PFSK-1 (cell line): ENCODE measurements around the gene CFAP53.

Source experiments
- POLR2AphosphoS5 ChIP-seq: IDR thresholded peaks from 2 replicates; pipeline ENCODE4 v1.6.1; 2012; ENCODE audit warnings: low read depth, mild to moderate bottlenecking, control low read depth, low read length, moderate library complexity
- SIN3A ChIP-seq: IDR thresholded peaks from 2 replicates; pipeline ENCODE4 v1.6.1; 2012; ENCODE audit warnings: mild to moderate bottlenecking, low read length, moderate library complexity, borderline replicate concordance; ENCODE audit not compliant: insufficient read depth
- TAF1 ChIP-seq: IDR thresholded peaks from 2 replicates; pipeline ENCODE4 v1.6.1; 2012; ENCODE audit warnings: low read length, control low read depth, borderline replicate concordance; ENCODE audit not compliant: insufficient read depth
- TF ChIP-seq, protein P1 (sequence below), 2 experiments: IDR thresholded peaks; 2 replicates each; pipeline versions ENCODE4 v1.6.1 to v1.8.0; 2011 to 2012; ENCODE audit warnings: low read depth in 2 of 2, low read length in 2 of 2, control low read depth in 1 of 2, inconsistent platforms in 1 of 2, mild to moderate bottlenecking in 1 of 2, moderate library complexity in 1 of 2; ENCODE audit not compliant: insufficient read depth in 1 of 2

DNA sequence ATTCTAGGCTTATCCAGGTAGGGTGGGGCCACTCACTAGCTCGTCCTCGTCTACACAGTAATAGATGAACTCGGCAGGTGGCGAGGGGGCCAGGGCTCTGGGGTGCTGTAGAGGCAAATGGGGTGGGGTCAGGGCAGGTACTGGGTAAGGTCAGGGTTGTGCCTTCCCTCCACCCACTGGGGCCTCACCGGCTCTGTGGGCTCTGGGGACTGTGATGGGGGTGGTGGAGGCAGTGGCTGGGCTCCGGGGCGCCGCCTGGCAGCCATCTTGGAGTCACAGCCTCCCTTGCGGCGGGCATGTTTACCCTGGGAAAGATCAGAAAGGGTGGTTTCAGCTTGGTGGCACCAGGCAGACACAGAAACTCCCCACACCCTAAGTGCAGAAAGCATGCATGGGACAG is 8.6 kb upstream of the CFAP53 start:
- TF ChIP-seq POLR2AphosphoS5: no peak
- TF ChIP-seq, protein P1, sequence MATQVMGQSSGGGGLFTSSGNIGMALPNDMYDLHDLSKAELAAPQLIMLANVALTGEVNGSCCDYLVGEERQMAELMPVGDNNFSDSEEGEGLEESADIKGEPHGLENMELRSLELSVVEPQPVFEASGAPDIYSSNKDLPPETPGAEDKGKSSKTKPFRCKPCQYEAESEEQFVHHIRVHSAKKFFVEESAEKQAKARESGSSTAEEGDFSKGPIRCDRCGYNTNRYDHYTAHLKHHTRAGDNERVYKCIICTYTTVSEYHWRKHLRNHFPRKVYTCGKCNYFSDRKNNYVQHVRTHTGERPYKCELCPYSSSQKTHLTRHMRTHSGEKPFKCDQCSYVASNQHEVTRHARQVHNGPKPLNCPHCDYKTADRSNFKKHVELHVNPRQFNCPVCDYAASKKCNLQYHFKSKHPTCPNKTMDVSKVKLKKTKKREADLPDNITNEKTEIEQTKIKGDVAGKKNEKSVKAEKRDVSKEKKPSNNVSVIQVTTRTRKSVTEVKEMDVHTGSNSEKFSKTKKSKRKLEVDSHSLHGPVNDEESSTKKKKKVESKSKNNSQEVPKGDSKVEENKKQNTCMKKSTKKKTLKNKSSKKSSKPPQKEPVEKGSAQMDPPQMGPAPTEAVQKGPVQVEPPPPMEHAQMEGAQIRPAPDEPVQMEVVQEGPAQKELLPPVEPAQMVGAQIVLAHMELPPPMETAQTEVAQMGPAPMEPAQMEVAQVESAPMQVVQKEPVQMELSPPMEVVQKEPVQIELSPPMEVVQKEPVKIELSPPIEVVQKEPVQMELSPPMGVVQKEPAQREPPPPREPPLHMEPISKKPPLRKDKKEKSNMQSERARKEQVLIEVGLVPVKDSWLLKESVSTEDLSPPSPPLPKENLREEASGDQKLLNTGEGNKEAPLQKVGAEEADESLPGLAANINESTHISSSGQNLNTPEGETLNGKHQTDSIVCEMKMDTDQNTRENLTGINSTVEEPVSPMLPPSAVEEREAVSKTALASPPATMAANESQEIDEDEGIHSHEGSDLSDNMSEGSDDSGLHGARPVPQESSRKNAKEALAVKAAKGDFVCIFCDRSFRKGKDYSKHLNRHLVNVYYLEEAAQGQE (IDR thresholded peaks at IDR 0.05; ENCODE audit: insufficient read depth in 1 of 2, low read depth in 2 of 2, low read length in 2 of 2): no peak
- TF ChIP-seq SIN3A: no peak
- TF ChIP-seq TAF1: no peak
